Lung (tissue), 12 donors: ENCODE results near the gene XRCC2. TPM values are rescaled to one million over a fixed set of nuclear protein-coding genes. Genes with fewer than 3 reads are reported as not detected.

ENCODE experiments used
- ATAC-seq: fragments of 200-7000 bp; cut with Tn5 transposase; one replicate; pipeline ENCODE4 v1.9.1; 2020; ENCODE audit warnings: moderate number of reproducible peaks; ENCODE audit not compliant: insufficient read depth, low FRiP score
- DNase-seq, 3 donors: peaks; one replicate each; pipeline ENCODE4 v3.0.0-alpha.2; 2013 to 2017
- H3K27ac ChIP-seq, 2 donors: one replicate each; pipeline ENCODE4 v1.5.1; 2013; ENCODE audit warnings: mild to moderate bottlenecking in 2 of 2, moderate library complexity in 2 of 2, control low read depth in 1 of 2, inconsistent platforms in 1 of 2, low read depth in 1 of 2, low read length in 1 of 2
- H3K27me3 ChIP-seq, 3 donors: one replicate each; pipeline ENCODE4 v1.5.1; 2013; ENCODE audit warnings: low read length in 2 of 3; ENCODE audit not compliant: control insufficient read depth in 3 of 3, insufficient read depth in 3 of 3
- H3K36me3 ChIP-seq, 4 donors: one replicate each; pipeline ENCODE4 v1.5.1; 2013; ENCODE audit warnings: low read length in 4 of 4, mild to moderate bottlenecking in 1 of 4, moderate library complexity in 1 of 4; ENCODE audit not compliant: control insufficient read depth in 4 of 4, insufficient read depth in 4 of 4
- H3K4me1 ChIP-seq, 5 donors: one replicate each; pipeline ENCODE4 v1.5.1; 2013; ENCODE audit warnings: low read length in 5 of 5, mild to moderate bottlenecking in 2 of 5, moderate library complexity in 1 of 5; ENCODE audit not compliant: control insufficient read depth in 5 of 5, insufficient read depth in 5 of 5
- H3K4me3 ChIP-seq: one replicate; pipeline ENCODE4 v1.5.1; 2013; ENCODE audit warnings: mild to moderate bottlenecking, control low read depth, moderate library complexity
- H3K9ac ChIP-seq, 2 donors: one replicate each; pipeline ENCODE4 v1.5.1; 2013; ENCODE audit warnings: low read length in 2 of 2, control low read depth in 1 of 2; ENCODE audit not compliant: insufficient read depth in 1 of 2
- H3K9me3 ChIP-seq, 4 donors: one replicate each; pipeline ENCODE4 v1.5.1; 2013; ENCODE audit warnings: low read length in 3 of 4, mild to moderate bottlenecking in 1 of 4, moderate library complexity in 1 of 4; ENCODE audit not compliant: control insufficient read depth in 4 of 4, insufficient read depth in 3 of 4
- WGBS, 2 donors: extraction: QIAGEN DNeasy Blood & Tissue Kit; methylation state at CpG; one replicate each; pipeline ENCODE4 v1.1.7; 2013; 5-methylcytosine and 5-hydroxymethylcytosine counted together
- polyA plus RNA-seq, 2 donors: library from polyadenylated mRNA; stranded (reverse); fragments of 200-250 nt; gene quantifications; one replicate each; pipeline ENCODE4 v1.2.1, GENCODE V29; 2013
- total RNA-seq, 2 donors: library from RNA; depleted of rRNA in 1 of 2; stranded (reverse); fragments of >200 nt in 1 of 2; gene quantifications; one replicate each; pipeline ENCODE4 v1.2.1, GENCODE V29; 2014 to 2021
- TF ChIP-seq, protein P1 (sequence below): IDR thresholded peaks from 2 replicates; pipeline ENCODE4 v1.5.1; 2012; ENCODE audit warnings: mild to moderate bottlenecking; ENCODE audit errors: control extremely low read depth, extremely low read depth
- donor health status: control.
- donor health status: control.
- donor health status: Bipolar disorder and iron deficiency.
- donor health status: healthy.
- donor health status: DM: yes; HTN: yes; CAD: no.

XRCC2 gene
- total and polyA plus RNA-seq, 4 donors, result 0.34 to 2.9 (median 1.0) TPM

- no peak overlapping the region for H3K9ac ChIP-seq
- TF ChIP-seq, protein P1, sequence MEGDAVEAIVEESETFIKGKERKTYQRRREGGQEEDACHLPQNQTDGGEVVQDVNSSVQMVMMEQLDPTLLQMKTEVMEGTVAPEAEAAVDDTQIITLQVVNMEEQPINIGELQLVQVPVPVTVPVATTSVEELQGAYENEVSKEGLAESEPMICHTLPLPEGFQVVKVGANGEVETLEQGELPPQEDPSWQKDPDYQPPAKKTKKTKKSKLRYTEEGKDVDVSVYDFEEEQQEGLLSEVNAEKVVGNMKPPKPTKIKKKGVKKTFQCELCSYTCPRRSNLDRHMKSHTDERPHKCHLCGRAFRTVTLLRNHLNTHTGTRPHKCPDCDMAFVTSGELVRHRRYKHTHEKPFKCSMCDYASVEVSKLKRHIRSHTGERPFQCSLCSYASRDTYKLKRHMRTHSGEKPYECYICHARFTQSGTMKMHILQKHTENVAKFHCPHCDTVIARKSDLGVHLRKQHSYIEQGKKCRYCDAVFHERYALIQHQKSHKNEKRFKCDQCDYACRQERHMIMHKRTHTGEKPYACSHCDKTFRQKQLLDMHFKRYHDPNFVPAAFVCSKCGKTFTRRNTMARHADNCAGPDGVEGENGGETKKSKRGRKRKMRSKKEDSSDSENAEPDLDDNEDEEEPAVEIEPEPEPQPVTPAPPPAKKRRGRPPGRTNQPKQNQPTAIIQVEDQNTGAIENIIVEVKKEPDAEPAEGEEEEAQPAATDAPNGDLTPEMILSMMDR, result no peak
Observed at GRCh38 chr7:152621426-152621825, 54.5 kb downstream of the XRCC2 start.

GRCh38 chr7:152619027-152619739, 56.8 kb downstream of the XRCC2 start:
- ATAC-seq (no peak), DNase-seq (no peak)
- Histone ChIP-seq H3K27me3 (peaks cover 0 to 3% (median 0%) of the 10 kb centered on the region in 3 donors), H3K9ac (no peak overlapping the region), H3K4me3 (no peak overlapping the region), H3K9me3 (no peaks in the 10 kb centered on the region), H3K36me3 (no peaks in the 10 kb centered on the region), H3K4me1 (peaks cover 0 to 7% (median 2%) of the 10 kb centered on the region in 5 donors), H3K27ac (no peak overlapping the region)
- TF ChIP-seq, protein P1, result no peak
- WGBS, 2 donors, result 97% methylated on average over 11 of the region's 11 CpGs

More at GRCh38 chr7:152621426-152621825, 54.5 kb downstream of the XRCC2 start:
- Histone ChIP-seq H3K4me1 (no peaks in the 10 kb centered on the region), H3K36me3 (no peaks in the 10 kb centered on the region), H3K9me3 (no peaks in the 10 kb centered on the region), H3K4me3 (no peak overlapping the region), H3K27me3 (peaks cover 0 to under 1% (median 0%) of the 10 kb centered on the region in 3 donors), H3K27ac (no peak overlapping the region)
- DNase-seq (no peak), ATAC-seq (no peak)
- 99 to 100% methylated on average over 1 of the region's 1 CpG for WGBS, 2 donors

DNA sequence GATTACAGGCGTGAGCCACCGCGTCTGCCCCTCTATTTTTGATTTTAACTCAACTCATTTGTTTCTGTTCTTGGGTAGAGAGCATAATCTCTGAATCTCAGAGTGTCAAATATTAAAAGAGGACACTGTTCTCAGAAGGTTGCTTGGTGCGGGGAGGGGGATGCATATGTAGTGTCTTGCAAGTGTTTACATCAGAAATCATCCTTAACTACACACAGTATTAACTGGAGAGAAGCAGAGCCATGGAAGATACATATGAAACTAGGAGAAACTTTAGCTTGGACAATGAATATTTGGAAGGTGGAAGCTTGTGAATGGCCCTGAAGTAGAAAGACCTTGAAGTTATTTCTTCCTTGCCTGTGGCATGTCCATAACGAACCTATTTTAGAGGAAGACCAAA, 57.5 kb downstream of the XRCC2 start:
- peaks cover 0 to 3% (median 0%) of the 10 kb centered on the region in 3 donors for H3K27me3 ChIP-seq
- no peak overlapping the region for H3K27ac ChIP-seq
- no peaks in the 10 kb centered on the region for H3K9me3 ChIP-seq
- WGBS, 2 donors, result 93 to 94% methylated on average over 5 of the region's 5 CpGs
- H3K4me3 ChIP-seq, result no peak overlapping the region
- H3K36me3 ChIP-seq, result no peaks in the 10 kb centered on the region
- ATAC-seq (no peak), DNase-seq (no peak)
- H3K4me1 ChIP-seq, result peaks cover 0 to 7% (median 2%) of the 10 kb centered on the region in 5 donors
- no peak overlapping the region for H3K9ac ChIP-seq
- TF ChIP-seq, protein P1, result no peak
